Caco-2 (cell line): ENCODE measurements around the gene DLX1. TPM values are rescaled to one million over a fixed set of nuclear protein-coding genes. Genes with fewer than 3 reads are reported as not detected.
"Not testable (repeated sequence)": the region's sequence is repeated elsewhere in the genome, so short reads cannot be mapped to it uniquely, and the experiment has no call there.

Experiments
- BruUV-seq: library from RNA; stranded (reverse); fragments of 400-500 nt; replicated peaks from 2 replicates; lab custom pipeline; 2021; lab: Mats Ljungman, UMichigan
- CTCF ChIA-PET: fragments of 300-600 bp; sonication (Branson Sonifier 250); formaldehyde crosslinking; loops from one replicate; lab custom pipeline; 2022; ENCODE audit warnings: antibody characterized with exemption; lab: Charles Lee
- POLR2A ChIA-PET: fragments of 300-600 bp; sonication (Branson Sonifier 250); formaldehyde crosslinking; loops from one replicate; lab custom pipeline; 2022; ENCODE audit warnings: antibody characterized with exemption; lab: Charles Lee
- DNase-seq, 2 experiments: peaks; one replicate each; pipeline versions ENCODE4 v3.0.0 to v3.0.0-alpha.2; 2020 to 2022
- H3K27me3 ChIP-seq: replicated peaks from 2 replicates; pipeline ENCODE4 v1.6.0; 2011; ENCODE audit warnings: low read length; ENCODE audit not compliant: control insufficient read depth, insufficient read depth
- H3K36me3 ChIP-seq: 2 replicates; pipeline ENCODE4 v1.5.1; 2011; ENCODE audit warnings: low read length; ENCODE audit not compliant: control insufficient read depth, insufficient read depth
- H3K4me1 ChIP-seq: fragments of 250-450 bp; sonication (Bioruptor Pico); 2 replicates; pipeline ENCODE4 v1.5.1; 2020; ENCODE audit warnings: mild to moderate bottlenecking
- H3K4me3 ChIP-seq: 2 replicates; pipeline ENCODE4 v1.5.1; 2011; ENCODE audit warnings: low read depth, mild to moderate bottlenecking, control low read depth, low read length
- H3K9me3 ChIP-seq: fragments of 250-450 bp; sonication (Bioruptor Pico); 2 replicates; pipeline ENCODE4 v1.5.1; 2020; ENCODE audit warnings: mild to moderate bottlenecking, moderate library complexity
- H3K27ac Mint-ChIP-seq: one replicate; pipeline ENCODE4 v1.8.0; 2022; ENCODE audit warnings: mixed read lengths; ENCODE audit not compliant: unreplicated experiment
- H3K27me3 Mint-ChIP-seq: one replicate; pipeline ENCODE4 v1.8.0; 2022; ENCODE audit warnings: mixed read lengths; ENCODE audit not compliant: insufficient read depth, unreplicated experiment
- H3K36me3 Mint-ChIP-seq: one replicate; pipeline ENCODE4 v1.8.0; 2022; ENCODE audit warnings: mild to moderate bottlenecking, mixed read lengths; ENCODE audit not compliant: insufficient read depth, unreplicated experiment
- H3K4me1 Mint-ChIP-seq: one replicate; pipeline ENCODE4 v1.8.0; 2022; ENCODE audit warnings: low read depth, mixed read lengths; ENCODE audit not compliant: unreplicated experiment
- H3K4me3 Mint-ChIP-seq: one replicate; pipeline ENCODE4 v1.8.0; 2022; ENCODE audit warnings: mild to moderate bottlenecking, moderate library complexity, mixed read lengths; ENCODE audit not compliant: unreplicated experiment
- H3K9me3 Mint-ChIP-seq: one replicate; pipeline ENCODE4 v1.8.0; 2022; ENCODE audit warnings: mixed read lengths; ENCODE audit not compliant: unreplicated experiment
- CTCF ChIP-seq, 2 experiments: fragments of 200-600 bp in 1 of 2; IDR thresholded peaks; 1 replicate in 1 of 2; 2 replicates in 1 of 2; pipeline versions ENCODE4 v1.5.1 to v1.8.0; 2011 to 2022; ENCODE audit warnings: antibody characterized with exemption in 1 of 2, control low read depth in 1 of 2, inconsistent platforms in 1 of 2, low read depth in 1 of 2, low read length in 1 of 2, mild to moderate bottlenecking in 1 of 2, moderate library complexity in 1 of 2; ENCODE audit not compliant: insufficient read depth in 1 of 2, severe bottlenecking in 1 of 2, unreplicated experiment in 1 of 2
- intact Hi-C: fragments of 100-400 bp; cut with micrococcal nuclease; formaldehyde crosslinking; loops from one replicate; pipeline ENCODE4 v1.10.0; 2022; ENCODE audit not compliant: unreplicated experiment
- total RNA-seq: library from RNA; stranded (reverse); gene quantifications from 2 replicates; pipeline ENCODE4 v1.2.3, GENCODE V29; 2022

The DLX1 gene
- total RNA-seq, 1 experiment from 2014 or later, result 1.2 TPM

GRCh38 chr2:172063446-172063845 lies 21.9 kb upstream of the DLX1 start:
- no peak for TF ChIP-seq CTCF (IDR thresholded peaks at IDR 0.05; ENCODE audit: insufficient read depth in 1 of 2, low read depth in 1 of 2, low read length in 1 of 2, severe bottlenecking in 1 of 2, unreplicated experiment in 1 of 2)
- intact Hi-C loops, result no loop called here
- no peaks in the 10 kb centered on the region for H3K36me3 ChIP-seq
- no peak for DNase-seq
- CTCF ChIA-PET, result no interaction called here
- H3K4me3 ChIP-seq, result no peak overlapping the region
- Mint-ChIP-seq H3K4me1 (no peaks in the 10 kb centered on the region), H3K36me3 (no peaks in the 10 kb centered on the region), H3K4me3 (no peak overlapping the region), H3K27me3 (no peaks in the 10 kb centered on the region), H3K9me3 (no peaks in the 10 kb centered on the region), H3K27ac (no peak overlapping the region)
- no TSS peak for BruUV-seq
- no peaks in the 10 kb centered on the region for H3K9me3 ChIP-seq
- H3K4me1 ChIP-seq, result no peaks in the 10 kb centered on the region
- H3K27me3 ChIP-seq, result no peaks in the 10 kb centered on the region
- POLR2A ChIA-PET, result no interaction called here

GRCh38 chr2:172065111-172065510 lies 20.2 kb upstream of the DLX1 start:
- H3K4me1 Mint-ChIP-seq, result no peaks in the 10 kb centered on the region
- H3K36me3 Mint-ChIP-seq, result no peaks in the 10 kb centered on the region
- intact Hi-C loops, result no loop called here
- no peak for TF ChIP-seq CTCF (IDR thresholded peaks at IDR 0.05; ENCODE audit: insufficient read depth in 1 of 2, low read depth in 1 of 2, low read length in 1 of 2, severe bottlenecking in 1 of 2, unreplicated experiment in 1 of 2)
- H3K27me3 ChIP-seq, result no peaks in the 10 kb centered on the region
- POLR2A ChIA-PET, result no interaction called here
- H3K27ac Mint-ChIP-seq, result no peak overlapping the region
- BruUV-seq, result no TSS peak
- H3K4me3 Mint-ChIP-seq, result no peak overlapping the region
- H3K4me1 ChIP-seq, result no peaks in the 10 kb centered on the region
- no peaks in the 10 kb centered on the region for H3K9me3 Mint-ChIP-seq
- H3K36me3 ChIP-seq, result no peaks in the 10 kb centered on the region
- H3K9me3 ChIP-seq, result no peaks in the 10 kb centered on the region
- no peak for DNase-seq
- H3K27me3 Mint-ChIP-seq, result no peaks in the 10 kb centered on the region
- CTCF ChIA-PET, result no interaction called here
- H3K4me3 ChIP-seq, result no peak overlapping the region

- H3K9me3 Mint-ChIP-seq, result no peaks in the 10 kb centered on the region
- no peaks in the 10 kb centered on the region for H3K27me3 Mint-ChIP-seq
- Histone ChIP-seq H3K36me3 (no peaks in the 10 kb centered on the region), H3K4me1 (no peaks in the 10 kb centered on the region), H3K4me3 (no peak overlapping the region), H3K9me3 (no peaks in the 10 kb centered on the region), H3K27me3 (no peaks in the 10 kb centered on the region)
- ChIA-PET POLR2A (no interaction called here), CTCF (no interaction called here)
- no peak overlapping the region for H3K27ac Mint-ChIP-seq
- TF ChIP-seq CTCF (IDR thresholded peaks at IDR 0.05; ENCODE audit: insufficient read depth in 1 of 2, low read depth in 1 of 2, low read length in 1 of 2, severe bottlenecking in 1 of 2, unreplicated experiment in 1 of 2), result no peak
- no TSS peak for BruUV-seq
- no peak for DNase-seq
- H3K4me1 Mint-ChIP-seq, result no peaks in the 10 kb centered on the region
- no peak overlapping the region for H3K4me3 Mint-ChIP-seq
- intact Hi-C loops, result no loop called here
- H3K36me3 Mint-ChIP-seq, result no peaks in the 10 kb centered on the region
Measured at GRCh38 chr2:172066394-172066886, 18.9 kb upstream of the DLX1 start.

- H3K9me3 ChIP-seq, H3K4me3 Mint-ChIP-seq, H3K27ac Mint-ChIP-seq, H3K36me3 ChIP-seq, POLR2A ChIA-PET, H3K4me1 Mint-ChIP-seq, H3K4me3 ChIP-seq, BruUV-seq, H3K27me3 Mint-ChIP-seq, H3K9me3 Mint-ChIP-seq, H3K27me3 ChIP-seq, CTCF ChIA-PET, DNase-seq, H3K36me3 Mint-ChIP-seq, H3K4me1 ChIP-seq, intact Hi-C loops: not testable (repeated sequence)
Measured at GRCh38 chr2:172067905-172068304, 17.4 kb upstream of the DLX1 start.
